GM18499 (cell line): Measurements from ENCODE around the gene RNF5.
"Not testable (repeated sequence)": the region's sequence is repeated elsewhere in the genome, so short reads cannot be mapped to it uniquely, and the experiment has no call there.

Source experiments
- ATAC-seq: cut with Tn5 transposase; IDR thresholded peaks from one replicate; pipeline ENCODE4 v1.9.1; 2021; ENCODE audit warnings: moderate number of reproducible peaks; ENCODE audit not compliant: insufficient read depth, unreplicated experiment

Gene RNF5

DNA sequence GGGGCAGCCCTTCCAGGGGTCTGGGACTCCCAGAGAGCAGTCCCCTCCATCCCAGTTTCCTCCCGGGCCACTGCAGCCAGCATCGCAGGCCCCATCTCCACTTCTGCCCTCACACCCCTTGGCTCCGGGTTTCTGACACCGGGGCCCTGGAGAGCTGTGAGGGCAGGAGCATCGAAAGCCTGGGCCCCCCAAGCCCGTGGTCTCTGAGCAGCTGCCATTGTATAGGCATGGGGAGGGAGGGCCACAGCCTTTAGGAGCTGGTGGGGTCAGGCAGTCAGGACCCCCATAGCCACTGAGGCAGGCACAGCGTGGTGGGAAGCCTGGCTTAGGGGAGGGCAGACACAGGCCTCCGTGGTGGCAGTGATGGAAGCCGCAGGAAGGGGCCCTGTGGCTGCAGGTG, 24.0 kb downstream of the RNF5 start:
- ATAC-seq: no peak

DNA sequence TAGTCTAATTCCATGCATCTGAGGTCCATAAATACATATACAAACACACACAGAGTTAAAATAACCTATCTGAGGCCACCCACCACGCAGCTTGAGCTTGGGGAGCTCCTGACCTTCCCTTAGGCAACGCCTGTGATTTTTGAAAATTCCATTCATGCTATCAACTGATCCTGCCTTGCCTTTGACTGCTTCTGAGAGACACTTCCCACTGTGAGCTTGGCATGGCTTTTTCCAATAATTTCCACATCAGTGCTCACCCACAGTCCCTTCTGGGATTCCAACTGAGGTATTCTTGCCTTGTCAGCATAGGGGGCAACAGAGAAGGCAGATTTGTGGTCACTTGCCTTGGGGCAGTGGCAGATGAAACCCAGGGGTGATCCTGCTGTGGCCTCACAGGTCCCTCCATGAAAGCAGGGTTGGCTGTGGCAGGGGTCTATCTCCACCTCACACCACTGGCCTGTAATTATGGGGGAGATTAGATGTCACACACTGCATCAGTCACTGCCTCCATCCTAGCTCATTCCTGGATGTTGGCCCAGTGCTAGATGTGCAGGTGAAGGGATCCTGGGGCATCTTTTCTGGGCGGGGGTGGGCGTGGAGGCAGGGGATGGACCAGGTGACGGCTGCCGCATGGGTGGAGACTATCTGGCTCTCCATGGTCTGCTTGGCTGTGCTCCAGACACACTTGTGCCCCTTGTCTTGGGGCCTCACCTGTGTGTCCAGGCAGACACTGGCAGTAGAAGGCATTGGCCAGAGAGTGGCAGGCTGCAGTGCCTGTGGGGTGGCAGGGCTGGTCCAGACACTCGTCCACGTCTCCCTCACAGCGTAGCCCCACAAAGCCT, 25.4 kb downstream of the RNF5 start:
- no peak for ATAC-seq

DNA sequence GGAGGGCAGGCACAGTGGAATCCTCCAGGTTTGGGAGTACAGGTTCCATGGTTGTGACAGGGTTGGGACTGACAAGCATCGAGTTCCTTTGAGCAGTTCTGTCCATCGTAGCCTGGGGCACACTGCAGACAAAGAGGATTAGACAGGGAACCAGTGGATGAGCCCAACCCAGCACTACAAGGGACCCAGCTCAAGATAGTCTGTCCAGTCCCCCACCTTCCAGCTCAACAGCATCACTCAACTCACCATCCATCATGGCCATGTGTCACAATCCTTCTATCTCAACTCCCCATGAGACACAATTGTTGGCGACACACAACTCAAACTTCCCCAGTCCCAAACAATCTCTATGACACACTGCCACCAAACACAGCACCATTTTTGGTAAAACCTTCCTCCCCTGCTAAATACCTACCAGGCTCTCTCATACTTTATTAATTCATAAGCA, 26.1 kb downstream of the RNF5 start:
- ATAC-seq: no peak

DNA sequence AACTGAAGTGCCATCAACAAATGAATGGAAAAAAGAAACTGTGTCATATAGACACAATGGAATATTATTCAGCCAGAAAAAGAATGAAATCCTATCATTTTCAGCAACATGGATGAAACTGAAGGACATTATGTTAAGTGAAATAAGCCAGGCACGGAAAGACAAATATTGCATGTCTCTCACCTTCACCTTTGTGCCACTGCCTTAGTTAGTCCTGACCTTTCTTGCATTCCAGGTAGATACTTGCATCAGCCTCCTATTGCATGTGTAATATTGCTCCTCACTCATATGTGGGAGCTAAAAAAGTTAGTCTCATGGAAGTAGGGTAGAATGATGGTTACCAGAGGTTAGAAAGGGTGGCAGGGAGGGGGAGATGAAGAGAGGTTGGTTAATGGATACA, 30.8 kb downstream of the RNF5 start:
- ATAC-seq: no peak

DNA sequence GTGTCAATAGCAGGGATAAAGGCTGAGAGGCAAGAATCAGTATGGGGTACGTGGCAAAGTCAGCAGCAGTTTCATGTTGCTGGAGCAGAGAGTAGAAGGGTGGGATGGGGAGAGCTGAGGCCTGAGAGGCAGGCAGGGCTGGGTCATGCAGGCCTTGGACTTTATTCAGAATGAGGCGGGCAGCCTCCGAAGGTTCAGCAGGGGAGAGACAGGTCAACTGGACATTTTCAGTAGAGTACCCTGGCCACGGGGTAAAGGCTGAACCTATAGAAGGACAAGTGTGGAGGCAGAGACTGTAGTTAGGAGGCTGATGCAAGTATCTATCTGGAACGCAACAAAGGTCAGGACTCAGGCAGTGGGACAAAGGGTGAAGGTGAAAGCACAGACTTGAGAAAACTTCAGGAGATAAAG, 32.0 kb downstream of the RNF5 start:
- no peak for ATAC-seq

DNA sequence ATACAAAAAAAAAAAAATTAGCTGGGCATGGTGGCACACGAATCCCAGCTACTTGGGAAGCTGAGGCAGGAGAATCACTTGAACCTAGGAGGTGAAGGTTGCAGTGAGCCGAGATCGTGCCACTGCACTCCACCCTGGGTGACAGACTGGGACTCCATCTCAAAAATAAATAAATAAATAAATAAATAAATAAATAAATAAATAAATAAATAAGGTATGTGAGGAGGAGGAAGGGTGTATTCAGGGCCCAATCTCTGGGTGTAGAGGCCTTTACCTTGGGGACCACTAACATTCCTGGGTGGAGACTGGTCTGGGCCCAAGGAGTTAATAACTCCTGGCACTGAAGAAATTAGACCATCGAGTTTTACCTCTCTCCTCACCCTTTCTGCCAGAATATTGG, 33.2 kb downstream of the RNF5 start:
- ATAC-seq: not testable (repeated sequence)

DNA sequence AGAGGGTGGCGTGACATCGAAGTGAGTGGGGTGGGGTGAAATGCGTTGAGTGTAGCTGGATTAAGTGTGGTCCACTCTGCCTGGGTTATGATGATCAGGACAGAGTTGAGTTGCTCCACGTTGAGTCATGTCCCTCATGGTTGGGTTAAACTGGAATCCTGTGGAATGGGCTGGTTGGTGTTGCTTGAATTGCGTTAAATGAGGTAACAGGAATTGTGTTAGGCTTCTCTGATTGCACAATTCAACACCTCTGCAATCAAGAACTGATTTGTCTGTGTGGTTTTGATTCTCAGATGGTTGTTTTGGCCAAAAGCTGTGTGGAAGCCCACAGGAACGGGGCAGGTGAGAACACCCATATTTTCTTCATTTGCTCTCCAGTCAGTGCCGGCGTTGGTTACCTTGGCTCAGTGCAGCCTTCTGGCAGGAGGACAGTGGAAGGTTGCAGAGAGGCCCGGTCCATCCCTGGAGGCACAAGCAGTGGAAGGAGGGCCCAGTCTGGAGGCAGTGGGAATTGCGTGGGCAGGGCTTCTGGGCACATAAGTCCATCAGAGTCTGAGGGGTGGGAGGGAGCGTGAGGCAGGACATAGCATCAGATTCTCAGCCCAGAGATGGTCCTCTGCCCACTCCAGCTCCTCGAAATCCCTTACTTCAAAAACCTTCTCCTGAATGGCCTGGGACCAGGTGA, 34.0 kb downstream of the RNF5 start:
- ATAC-seq: no peak

DNA sequence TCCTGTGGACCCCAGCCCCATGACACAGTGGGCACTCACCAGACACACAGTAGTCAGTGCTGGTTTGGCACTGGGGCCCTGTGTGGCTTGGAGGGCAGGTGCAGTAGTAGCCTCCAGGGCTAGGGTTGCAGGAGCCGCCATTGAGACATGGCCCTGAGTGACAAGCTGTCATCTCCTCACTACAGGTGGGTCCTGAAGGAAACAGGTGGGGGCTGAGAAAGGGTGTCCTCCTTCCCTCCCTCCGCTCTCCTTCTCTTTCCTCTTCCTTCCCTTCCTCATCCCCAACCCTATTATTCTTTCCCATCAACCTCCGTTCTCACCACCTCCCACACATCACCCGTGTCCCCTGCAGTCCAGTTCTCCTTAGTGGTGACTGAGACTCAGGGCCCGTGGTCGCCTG, 35.4 kb downstream of the RNF5 start:
- ATAC-seq: no peak

DNA sequence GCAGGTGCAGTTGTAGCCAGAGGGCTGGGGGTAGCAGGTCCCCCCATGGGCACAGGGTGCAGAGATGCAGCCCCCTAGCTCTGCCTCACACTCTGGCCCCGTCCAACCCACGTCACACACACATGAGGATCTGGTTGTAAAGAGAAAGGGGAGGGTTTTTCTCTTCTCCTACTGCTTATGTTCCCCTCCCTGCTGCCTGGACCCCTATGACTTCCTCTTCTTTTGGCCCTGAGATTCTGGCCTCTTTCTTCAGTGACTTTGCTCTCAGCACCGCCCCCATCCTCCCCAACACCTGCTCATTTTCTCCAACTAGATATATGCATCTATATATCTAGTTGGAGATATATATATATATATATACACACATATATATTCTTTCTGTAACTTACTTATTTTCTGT, 35.9 kb downstream of the RNF5 start:
- ATAC-seq: no peak

DNA sequence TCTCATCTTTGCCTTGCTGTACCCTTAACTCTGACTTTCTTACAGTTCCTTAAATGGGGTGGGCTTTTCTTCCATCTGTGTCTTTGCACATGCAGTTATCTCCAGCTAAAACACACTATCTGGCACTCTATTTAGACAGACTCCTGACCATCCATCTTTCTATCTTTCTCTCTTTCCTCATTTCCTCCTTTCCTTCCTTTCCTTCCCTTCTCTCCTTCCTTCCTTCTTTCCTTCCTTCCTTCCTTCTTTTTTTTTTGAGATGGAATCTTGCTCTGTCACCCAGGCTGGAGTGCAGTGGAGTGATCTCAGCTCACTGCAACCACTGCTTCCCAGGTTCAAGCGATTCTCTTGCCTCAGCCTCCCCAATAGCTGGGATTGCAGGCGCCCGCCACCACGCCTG, 37.4 kb downstream of the RNF5 start:
- ATAC-seq: no peak

DNA sequence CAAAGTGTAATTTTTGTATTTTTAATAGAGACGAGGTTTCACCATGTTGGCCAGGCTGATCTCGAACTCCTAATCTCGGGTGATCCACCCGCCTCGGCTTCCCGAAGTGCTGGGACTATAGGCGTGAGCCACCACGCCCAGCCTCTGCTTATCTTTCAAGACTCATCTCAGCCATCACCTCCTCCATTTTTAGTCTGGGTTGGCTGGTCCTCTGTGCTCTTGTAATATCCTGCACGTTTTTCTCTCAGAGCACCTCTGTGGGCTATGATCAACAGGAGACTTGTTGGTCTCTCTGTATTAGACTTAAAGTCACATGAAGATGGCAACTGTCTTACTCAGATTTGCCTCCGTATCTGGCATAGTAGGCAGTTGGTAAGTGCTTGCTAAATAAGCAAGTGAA, 38.1 kb downstream of the RNF5 start:
- no peak for ATAC-seq

DNA sequence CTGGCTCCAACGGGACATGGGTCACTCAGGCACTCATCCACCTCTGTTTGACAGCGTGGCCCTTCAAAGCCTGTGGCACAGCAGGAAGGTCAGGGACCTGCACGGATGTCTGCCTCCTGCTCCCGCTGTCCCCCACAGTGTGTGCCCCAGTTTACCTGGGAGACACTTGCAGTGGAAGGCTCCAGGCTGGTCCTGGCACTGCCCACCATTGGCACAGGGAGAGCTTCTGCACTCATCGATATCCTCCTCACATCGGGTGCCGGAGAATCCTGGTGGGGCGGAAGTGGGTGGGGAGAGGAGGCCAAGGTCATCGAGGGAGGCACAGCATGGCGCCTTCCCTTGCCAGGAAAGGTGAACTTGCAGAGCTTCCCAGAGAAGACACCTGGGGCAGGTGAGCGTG, 38.8 kb downstream of the RNF5 start:
- ATAC-seq: no peak

DNA sequence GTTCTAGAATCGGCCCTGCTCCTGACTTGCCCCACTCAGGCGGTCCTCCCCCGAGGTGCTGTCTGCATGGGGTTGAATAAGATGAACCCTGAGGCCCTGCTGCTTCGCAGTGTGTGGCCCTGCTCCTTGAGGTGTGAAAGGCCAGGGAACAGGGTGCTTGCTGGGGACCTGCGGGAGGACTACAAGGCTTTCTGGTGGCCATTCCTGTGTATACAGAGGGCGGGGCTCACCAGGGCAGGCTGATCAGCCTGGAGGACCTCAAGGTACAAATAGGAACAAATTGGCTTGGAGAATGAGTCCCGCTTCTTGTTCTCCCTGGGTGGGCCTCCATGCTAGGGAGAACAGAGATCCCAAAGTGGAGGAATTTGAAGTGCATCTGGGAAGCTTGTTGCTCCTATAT, 40.0 kb downstream of the RNF5 start:
- ATAC-seq: no peak

DNA sequence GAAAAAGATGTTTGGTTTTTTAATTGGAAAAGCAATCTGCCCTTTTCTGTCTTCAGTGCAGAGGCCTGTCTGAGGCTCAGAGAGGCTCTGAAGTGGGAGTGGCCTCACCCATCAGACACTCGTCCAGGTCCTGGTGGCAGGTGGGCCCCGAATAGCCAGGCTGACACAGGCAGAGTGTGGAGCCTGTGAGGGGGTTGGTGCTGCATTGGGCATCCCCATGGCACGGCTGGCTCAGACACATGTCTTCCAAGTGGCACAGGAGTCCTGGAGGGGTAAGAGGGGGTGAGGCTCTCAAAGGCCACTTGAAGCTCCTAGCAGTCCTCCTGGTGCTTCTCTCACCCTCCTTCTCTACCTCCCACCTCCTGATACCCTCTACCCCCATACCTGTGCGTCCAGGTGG, 41.8 kb downstream of the RNF5 start:
- ATAC-seq: no peak

DNA sequence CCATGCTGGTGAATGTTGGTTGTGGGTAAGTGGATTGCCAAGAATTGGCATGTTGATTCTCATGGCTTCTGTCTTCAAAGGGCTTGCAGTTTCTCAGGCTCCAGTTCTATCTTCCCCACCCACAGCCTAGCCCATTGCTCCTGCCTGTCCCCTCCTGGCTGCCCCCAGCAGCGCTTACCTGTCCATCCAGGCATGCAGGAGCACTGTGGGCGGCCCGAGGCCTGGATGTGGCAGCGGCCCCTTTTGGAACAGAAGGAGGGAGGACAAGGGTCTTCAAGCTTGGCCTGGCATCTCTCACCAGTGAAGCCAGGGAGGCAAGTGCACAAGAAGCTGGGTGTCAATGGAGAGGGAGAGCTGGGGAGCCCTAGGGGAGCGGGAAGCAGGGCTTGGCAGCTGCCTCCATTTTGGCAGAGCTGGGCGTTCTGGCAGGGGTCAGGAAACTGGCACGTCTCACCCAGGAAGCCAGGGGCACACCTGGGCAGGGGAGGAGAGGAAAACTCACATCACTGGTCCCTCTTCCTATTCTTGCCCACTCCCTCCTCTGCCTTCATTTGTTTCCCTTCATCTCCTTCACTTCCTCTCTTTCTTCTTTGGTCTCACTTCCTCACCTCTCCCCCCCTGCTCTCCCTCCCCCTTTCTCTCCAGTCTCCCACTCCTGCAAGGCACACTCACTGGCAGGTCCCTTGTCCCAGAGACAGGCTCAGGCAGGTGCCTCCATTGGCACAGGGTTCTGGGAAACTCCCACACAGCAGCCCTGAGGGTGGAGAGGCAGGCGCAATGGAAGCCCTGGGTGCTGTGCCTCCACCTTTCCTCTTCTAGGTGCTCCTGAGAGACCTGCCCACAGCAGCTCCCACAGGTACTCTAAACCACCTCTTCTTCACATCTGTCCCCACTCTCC, 44.4 kb downstream of the RNF5 start:
- no peak for ATAC-seq

DNA sequence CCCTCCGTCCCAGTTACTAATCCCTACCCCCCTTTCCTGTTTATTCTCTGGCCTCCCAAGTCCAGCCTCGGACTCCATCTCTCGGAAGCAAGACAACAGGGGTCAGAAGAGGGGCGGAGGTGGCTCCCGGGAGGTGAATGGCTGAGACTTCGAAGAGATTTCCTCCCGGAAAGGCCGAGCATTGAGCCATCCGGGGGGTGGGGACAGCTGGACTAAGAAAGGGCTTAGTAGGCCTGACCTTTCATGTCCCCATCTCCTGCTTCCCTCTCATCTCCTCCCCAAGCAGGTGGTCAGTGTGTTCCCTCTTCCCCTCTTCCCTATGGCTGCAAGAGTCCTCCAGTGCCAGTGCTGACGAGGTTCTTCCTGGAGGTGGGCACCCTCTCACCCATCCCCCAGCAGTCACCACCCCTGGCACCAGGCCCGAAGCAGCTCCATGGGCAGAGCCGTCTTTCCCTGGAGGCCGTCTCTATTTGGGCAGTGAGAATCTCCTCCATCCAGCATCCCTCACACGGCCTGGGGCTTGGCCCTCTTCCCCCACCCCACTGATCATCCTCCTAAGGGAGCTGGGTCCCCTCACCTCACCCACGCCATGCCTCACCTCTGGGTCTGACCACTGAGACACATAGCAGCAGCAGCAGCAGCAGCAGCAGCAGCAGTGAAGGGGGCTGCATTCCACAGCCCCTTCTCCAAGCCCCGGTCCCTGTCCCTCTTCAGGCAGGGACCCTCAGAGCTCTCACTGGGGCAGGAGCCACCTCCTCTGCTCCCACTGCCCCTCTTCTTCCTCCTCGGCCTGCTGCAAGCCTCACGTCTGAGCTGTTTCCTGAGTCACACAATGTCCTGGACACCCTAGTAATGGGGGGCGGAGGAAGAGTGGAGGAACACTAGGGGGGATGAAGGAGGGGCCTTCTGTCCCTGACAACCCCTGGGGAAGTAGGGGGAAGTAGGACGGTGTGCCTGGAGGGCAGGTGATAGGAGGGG, 45.3 kb downstream of the RNF5 start, which contains the start of gene NOTCH4:
TSS of gene NOTCH4 (minus strand) at position 810 of the 978 bp plus-strand sequence. CDS start at position 671, 139 bp downstream.
- no peak for ATAC-seq

DNA sequence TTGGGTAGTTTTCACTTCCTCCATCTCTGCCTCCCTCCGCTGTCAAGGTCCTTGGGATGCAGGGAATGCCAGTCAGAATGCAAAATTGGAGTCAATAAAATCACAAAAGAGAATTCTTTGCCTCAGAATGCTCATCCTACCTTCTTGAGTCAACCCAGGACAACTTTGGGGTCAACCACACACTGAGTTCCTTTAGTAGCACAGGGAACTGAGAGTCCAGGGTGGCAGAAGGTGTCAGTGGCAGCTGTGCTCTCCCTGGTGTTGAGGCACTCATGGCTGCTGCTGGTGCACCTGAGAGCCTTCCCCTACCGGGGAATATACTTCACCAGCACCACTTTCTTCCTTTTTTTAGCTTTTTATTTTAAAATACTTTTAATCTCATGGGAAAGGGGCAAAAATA, 46.5 kb downstream of the RNF5 start:
- ATAC-seq: no peak

DNA sequence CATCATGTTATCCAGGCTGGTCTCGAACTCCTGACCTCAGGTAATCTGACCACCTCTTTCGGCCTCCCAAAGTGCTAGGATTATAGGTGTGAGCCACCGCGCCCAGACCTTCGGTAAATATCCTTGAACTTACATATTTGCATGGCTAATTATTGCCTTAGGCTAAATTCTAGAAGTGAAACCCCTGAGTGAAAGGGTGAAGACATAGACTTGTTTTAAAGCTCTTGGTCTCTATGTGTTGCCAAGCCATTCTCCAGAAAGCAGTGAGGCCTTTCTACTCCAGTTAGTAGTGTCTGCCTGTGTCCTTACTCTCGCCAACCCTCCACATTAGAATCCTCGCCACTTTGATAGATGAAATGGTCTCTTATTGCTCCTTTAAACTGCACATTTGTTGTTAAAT, 48.2 kb downstream of the RNF5 start:
- no peak for ATAC-seq
